Measurements from ENCODE around the gene NMT1. TPM values are rescaled to one million over a fixed set of nuclear protein-coding genes. Genes with fewer than 3 reads are reported as not detected.

NMT1 gene
- polyA plus RNA-seq: 10 to 100 TPM; 30.1 to 32.9 TPM

- no peaks in the 10 kb centered on the region for H3K36me3 ChIP-seq (ENCODE audit: control insufficient read depth in 2 of 2, insufficient read depth in 2 of 2, low read length in 1 of 2)
- peaks cover 0 to 2% of the 10 kb centered on the region in 2 donors for H3K4me1 ChIP-seq (ENCODE audit: control insufficient read depth in 2 of 2, insufficient read depth in 2 of 2, low read length in 1 of 2)
- H3K27me3 ChIP-seq (ENCODE audit: control insufficient read depth in 1 of 2, insufficient read depth in 2 of 2, low read length in 2 of 2): no peaks in the 10 kb centered on the region
- WGBS, 2 donors: 0 to 1% methylated on average over 50 of the region's 50 CpGs
- H3K9me3 ChIP-seq (ENCODE audit: control insufficient read depth in 2 of 2, insufficient read depth in 1 of 2, low read depth in 1 of 2, low read length in 1 of 2): no peaks in the 10 kb centered on the region
- H3K4me3 ChIP-seq (ENCODE audit: low read depth in 1 of 2, low read length in 2 of 2): peak within 1 kb of the TSS; percentile 90 to 91
- H3K27ac ChIP-seq (ENCODE audit: low read depth in 2 of 2, low read length in 1 of 2): peak within 1 kb of the TSS; percentile 91 to 98
Measured at GRCh38 chr17:45060797-45061605, at the start of gene NMT1. Gene NMT1 (plus strand): TSS chr17:45061317. CDS start chr17:45061330, 13 bp downstream.

GRCh38 chr17:45011767-45012166, 49.4 kb upstream of the NMT1 start:
- H3K9me3 ChIP-seq (ENCODE audit: control insufficient read depth in 2 of 2, insufficient read depth in 1 of 2, low read depth in 1 of 2, low read length in 1 of 2): no peaks in the 10 kb centered on the region
- 92 to 93% methylated on average over 1 of the region's 1 CpG for WGBS, 2 donors
- H3K36me3 ChIP-seq (ENCODE audit: control insufficient read depth in 2 of 2, insufficient read depth in 2 of 2, low read length in 1 of 2): no peaks in the 10 kb centered on the region
- H3K27me3 ChIP-seq (ENCODE audit: control insufficient read depth in 1 of 2, insufficient read depth in 2 of 2, low read length in 2 of 2): no peaks in the 10 kb centered on the region
- no peaks in the 10 kb centered on the region for H3K4me1 ChIP-seq (ENCODE audit: control insufficient read depth in 2 of 2, insufficient read depth in 2 of 2, low read length in 1 of 2)
- H3K4me3 ChIP-seq (ENCODE audit: low read depth in 1 of 2, low read length in 2 of 2): no peak overlapping the region
- no peak overlapping the region for H3K27ac ChIP-seq (ENCODE audit: low read depth in 2 of 2, low read length in 1 of 2)

- Histone ChIP-seq H3K27ac (ENCODE audit: low read depth in 2 of 2, low read length in 1 of 2) (no peak overlapping the region), H3K36me3 (ENCODE audit: control insufficient read depth in 2 of 2, insufficient read depth in 2 of 2, low read length in 1 of 2) (no peaks in the 10 kb centered on the region), H3K4me1 (ENCODE audit: control insufficient read depth in 2 of 2, insufficient read depth in 2 of 2, low read length in 1 of 2) (no peaks in the 10 kb centered on the region), H3K9me3 (ENCODE audit: control insufficient read depth in 2 of 2, insufficient read depth in 1 of 2, low read depth in 1 of 2, low read length in 1 of 2) (no peaks in the 10 kb centered on the region), H3K27me3 (ENCODE audit: control insufficient read depth in 1 of 2, insufficient read depth in 2 of 2, low read length in 2 of 2) (no peaks in the 10 kb centered on the region), H3K4me3 (ENCODE audit: low read depth in 1 of 2, low read length in 2 of 2) (no peak overlapping the region)
- 70 to 76% methylated on average over 17 of the region's 17 CpGs for WGBS, 2 donors
Measured at GRCh38 chr17:45013021-45013997, 47.8 kb upstream of the NMT1 start.

DNA sequence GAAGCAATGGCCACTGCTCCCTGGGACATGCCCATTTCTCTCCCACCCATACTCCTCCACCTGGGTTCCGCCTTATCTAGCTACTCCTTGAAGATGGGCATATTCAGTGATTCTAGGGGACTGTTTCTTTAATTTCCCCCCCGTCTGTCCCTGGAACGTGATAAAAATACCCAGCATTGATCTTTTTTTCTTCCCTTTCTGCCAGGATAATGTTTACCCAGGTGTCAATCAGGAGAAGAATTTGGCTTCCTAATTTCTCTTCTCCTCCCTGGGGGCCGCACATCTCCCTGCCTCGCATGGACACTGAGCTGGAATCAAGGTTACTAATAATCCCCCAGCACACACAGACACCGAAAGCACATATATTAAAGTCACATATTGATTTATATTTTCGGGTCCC, 44.9 kb upstream of the NMT1 start:
- H3K36me3 ChIP-seq (ENCODE audit: control insufficient read depth in 2 of 2, insufficient read depth in 2 of 2, low read length in 1 of 2): no peaks in the 10 kb centered on the region
- WGBS, 2 donors: 41 to 47% methylated on average over 7 of the region's 7 CpGs
- no peaks in the 10 kb centered on the region for H3K9me3 ChIP-seq (ENCODE audit: control insufficient read depth in 2 of 2, insufficient read depth in 1 of 2, low read depth in 1 of 2, low read length in 1 of 2)
- H3K27me3 ChIP-seq (ENCODE audit: control insufficient read depth in 1 of 2, insufficient read depth in 2 of 2, low read length in 2 of 2): no peaks in the 10 kb centered on the region
- H3K27ac ChIP-seq (ENCODE audit: low read depth in 2 of 2, low read length in 1 of 2): no peak overlapping the region
- peaks cover 2 to 8% of the 10 kb centered on the region in 2 donors for H3K4me1 ChIP-seq (ENCODE audit: control insufficient read depth in 2 of 2, insufficient read depth in 2 of 2, low read length in 1 of 2)
- H3K4me3 ChIP-seq (ENCODE audit: low read depth in 1 of 2, low read length in 2 of 2): no peak overlapping the region

GRCh38 chr17:45016823-45017222, 44.3 kb upstream of the NMT1 start:
- H3K27me3 ChIP-seq (ENCODE audit: control insufficient read depth in 1 of 2, insufficient read depth in 2 of 2, low read length in 2 of 2): no peaks in the 10 kb centered on the region
- peaks cover 2 to 13% of the 10 kb centered on the region in 2 donors for H3K4me1 ChIP-seq (ENCODE audit: control insufficient read depth in 2 of 2, insufficient read depth in 2 of 2, low read length in 1 of 2)
- H3K36me3 ChIP-seq (ENCODE audit: control insufficient read depth in 2 of 2, insufficient read depth in 2 of 2, low read length in 1 of 2): no peaks in the 10 kb centered on the region
- no peak overlapping the region for H3K27ac ChIP-seq (ENCODE audit: low read depth in 2 of 2, low read length in 1 of 2)
- H3K4me3 ChIP-seq (ENCODE audit: low read depth in 1 of 2, low read length in 2 of 2): no peak overlapping the region
- H3K9me3 ChIP-seq (ENCODE audit: control insufficient read depth in 2 of 2, insufficient read depth in 1 of 2, low read depth in 1 of 2, low read length in 1 of 2): no peaks in the 10 kb centered on the region
- WGBS, 2 donors: 58 to 59% methylated on average over 5 of the region's 5 CpGs

DNA sequence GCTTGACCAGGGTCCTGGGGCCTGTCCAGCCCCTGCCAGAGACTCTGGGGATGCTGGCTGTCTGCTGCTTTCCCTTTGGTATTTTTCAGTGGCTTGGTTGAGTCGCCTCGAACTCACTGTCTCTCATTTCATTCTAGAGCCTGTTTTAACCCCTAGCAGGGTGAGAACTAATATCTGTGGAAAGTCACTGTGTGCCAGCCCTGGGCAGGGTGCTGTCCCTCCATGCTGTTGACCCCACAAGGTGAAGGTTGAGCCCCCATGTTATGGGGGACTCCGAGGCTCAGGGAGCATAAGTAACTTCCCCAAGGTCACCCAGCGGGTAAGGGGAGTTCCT, 42.6 kb upstream of the NMT1 start:
- Histone ChIP-seq H3K27me3 (ENCODE audit: control insufficient read depth in 1 of 2, insufficient read depth in 2 of 2, low read length in 2 of 2) (no peaks in the 10 kb centered on the region), H3K4me3 (ENCODE audit: low read depth in 1 of 2, low read length in 2 of 2) (peak overlapping the region in 1 of 2 donors; percentile 43), H3K9me3 (ENCODE audit: control insufficient read depth in 2 of 2, insufficient read depth in 1 of 2, low read depth in 1 of 2, low read length in 1 of 2) (no peaks in the 10 kb centered on the region), H3K4me1 (ENCODE audit: control insufficient read depth in 2 of 2, insufficient read depth in 2 of 2, low read length in 1 of 2) (peaks cover 2 to 13% of the 10 kb centered on the region in 2 donors), H3K36me3 (ENCODE audit: control insufficient read depth in 2 of 2, insufficient read depth in 2 of 2, low read length in 1 of 2) (no peaks in the 10 kb centered on the region), H3K27ac (ENCODE audit: low read depth in 2 of 2, low read length in 1 of 2) (peak overlapping the region in 1 of 2 donors; percentile 27)
- WGBS, 2 donors: 26 to 31% methylated on average over 4 of the region's 4 CpGs

GRCh38 chr17:45018848-45019711, 42.0 kb upstream of the NMT1 start:
- H3K4me1 ChIP-seq (ENCODE audit: control insufficient read depth in 2 of 2, insufficient read depth in 2 of 2, low read length in 1 of 2): peaks cover 2 to 13% of the 10 kb centered on the region in 2 donors
- peak overlapping the region in 1 of 2 donors; percentile 17 for H3K27ac ChIP-seq (ENCODE audit: low read depth in 2 of 2, low read length in 1 of 2)
- H3K4me3 ChIP-seq (ENCODE audit: low read depth in 1 of 2, low read length in 2 of 2): peak overlapping the region; percentile 43 to 47
- H3K36me3 ChIP-seq (ENCODE audit: control insufficient read depth in 2 of 2, insufficient read depth in 2 of 2, low read length in 1 of 2): peaks cover 0 to 5% of the 10 kb centered on the region in 2 donors
- 2 to 4% methylated on average over 80 to 82 of the region's 82 CpGs for WGBS, 2 donors
- H3K27me3 ChIP-seq (ENCODE audit: control insufficient read depth in 1 of 2, insufficient read depth in 2 of 2, low read length in 2 of 2): no peaks in the 10 kb centered on the region
- H3K9me3 ChIP-seq (ENCODE audit: control insufficient read depth in 2 of 2, insufficient read depth in 1 of 2, low read depth in 1 of 2, low read length in 1 of 2): no peaks in the 10 kb centered on the region

DNA sequence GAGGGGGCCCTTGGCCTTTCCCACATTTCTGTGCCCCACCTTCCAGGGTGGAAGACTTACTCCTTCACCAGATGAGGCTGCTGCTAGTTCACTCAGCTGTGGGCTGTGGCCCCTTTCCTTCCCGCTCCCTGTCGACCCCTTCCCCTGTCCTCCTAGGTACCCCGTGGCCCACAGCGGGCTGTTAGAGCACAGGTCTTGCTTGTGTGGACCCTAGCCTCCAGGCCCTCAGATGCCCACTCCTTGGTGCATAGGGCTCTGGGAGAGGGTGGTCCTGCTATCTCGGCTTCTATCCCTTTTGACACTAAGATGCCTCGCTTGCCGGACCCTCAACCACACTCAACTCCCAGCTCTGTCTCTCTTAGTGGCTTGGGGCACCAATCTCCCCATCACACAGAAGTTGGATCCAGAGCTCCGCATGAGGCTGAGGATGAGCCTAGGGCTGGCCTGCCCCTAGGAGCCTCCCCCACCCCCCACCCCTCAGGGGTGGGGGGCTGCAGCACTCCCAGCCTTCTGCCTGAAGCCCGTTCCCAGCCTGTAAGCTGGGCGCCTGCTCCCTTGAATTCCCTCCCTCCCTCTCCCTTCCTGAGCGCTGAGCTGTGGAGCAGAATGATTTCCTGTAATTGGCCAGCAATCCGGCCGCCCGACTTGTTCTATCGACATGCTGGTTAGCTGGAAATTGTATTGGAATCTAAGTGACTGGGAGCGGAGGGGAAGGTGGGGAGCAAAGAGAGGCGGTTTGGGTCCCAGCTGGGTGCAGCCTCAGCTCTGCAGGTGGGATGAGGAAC, 40.6 kb upstream of the NMT1 start:
- Histone ChIP-seq H3K9me3 (ENCODE audit: control insufficient read depth in 2 of 2, insufficient read depth in 1 of 2, low read depth in 1 of 2, low read length in 1 of 2) (no peaks in the 10 kb centered on the region), H3K36me3 (ENCODE audit: control insufficient read depth in 2 of 2, insufficient read depth in 2 of 2, low read length in 1 of 2) (peaks cover 0 to 10% of the 10 kb centered on the region in 2 donors), H3K4me1 (ENCODE audit: control insufficient read depth in 2 of 2, insufficient read depth in 2 of 2, low read length in 1 of 2) (peaks cover 2 to 13% of the 10 kb centered on the region in 2 donors), H3K27me3 (ENCODE audit: control insufficient read depth in 1 of 2, insufficient read depth in 2 of 2, low read length in 2 of 2) (no peaks in the 10 kb centered on the region), H3K4me3 (ENCODE audit: low read depth in 1 of 2, low read length in 2 of 2) (no peak overlapping the region), H3K27ac (ENCODE audit: low read depth in 2 of 2, low read length in 1 of 2) (peak overlapping the region in 1 of 2 donors; percentile 79)
- 36 to 38% methylated on average over 17 of the region's 17 CpGs for WGBS, 2 donors

Data from esophagus (tissue), 2 donors.